Astrocyte of the spinal cord (primary cell): ENCODE measurements around the gene DNM3.

ENCODE experiments used
- DNase-seq: peaks from one replicate; pipeline ENCODE4 v3.0.0; 2011; ENCODE audit warnings: low read depth, low spot score
- H3K4me3 ChIP-seq: 2 replicates; pipeline ENCODE4 v1.5.1; 2011; ENCODE audit warnings: low read depth, mild to moderate bottlenecking, low read length, moderate library complexity
- CTCF ChIP-seq: IDR thresholded peaks from 2 replicates; pipeline ENCODE4 v1.5.1; 2012; ENCODE audit warnings: low read depth, mild to moderate bottlenecking, low read length, inconsistent platforms
- in situ Hi-C: cut with HindIII; loops from 2 replicates; pipeline ENCODE4 v1.10.0; 2017; ENCODE audit warnings: low sequenced_read_pairs

DNM3 gene

GRCh38 chr1:172184506-172185191, 343.4 kb downstream of the DNM3 start:
- in situ Hi-C loops, result no loop called here
- TF ChIP-seq CTCF, result no peak
- no peak overlapping the region for H3K4me3 ChIP-seq
- DNase-seq, result no peak

- H3K4me3 ChIP-seq, result no peak overlapping the region
- in situ Hi-C loops, result no loop called here
- TF ChIP-seq CTCF, result no peak
- DNase-seq, result peak; percentile 41
These were observed 343.9 kb downstream of the DNM3 start for GRCh38 chr1:172185211-172185610.

DNA sequence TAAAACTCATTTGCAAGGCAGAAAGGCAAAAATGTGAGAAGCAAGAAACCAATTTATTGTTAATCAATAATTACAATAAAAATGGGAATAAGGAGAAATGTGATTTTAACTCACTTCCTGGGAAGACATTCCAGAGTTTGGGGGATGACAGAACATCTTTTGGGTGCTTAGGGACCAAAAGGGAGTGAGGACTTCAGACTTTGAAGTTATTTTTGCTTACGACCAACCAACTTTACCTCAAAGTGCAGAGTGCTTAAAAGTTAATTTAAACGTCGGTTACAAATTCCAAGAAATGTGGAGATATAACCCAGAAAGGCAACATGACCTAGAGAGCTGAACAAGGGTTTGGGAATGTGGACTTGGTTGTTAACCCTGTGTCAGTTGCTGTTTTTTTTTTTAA, 344.7 kb downstream of the DNM3 start:
- in situ Hi-C loops, result no loop called here
- no peak for DNase-seq
- no peak for TF ChIP-seq CTCF
- no peak overlapping the region for H3K4me3 ChIP-seq

GRCh38 chr1:172201572-172201971, 360.3 kb downstream of the DNM3 start:
- in situ Hi-C loops, result no loop called here
- H3K4me3 ChIP-seq, result no peak overlapping the region
- no peak for TF ChIP-seq CTCF
- no peak for DNase-seq

DNA sequence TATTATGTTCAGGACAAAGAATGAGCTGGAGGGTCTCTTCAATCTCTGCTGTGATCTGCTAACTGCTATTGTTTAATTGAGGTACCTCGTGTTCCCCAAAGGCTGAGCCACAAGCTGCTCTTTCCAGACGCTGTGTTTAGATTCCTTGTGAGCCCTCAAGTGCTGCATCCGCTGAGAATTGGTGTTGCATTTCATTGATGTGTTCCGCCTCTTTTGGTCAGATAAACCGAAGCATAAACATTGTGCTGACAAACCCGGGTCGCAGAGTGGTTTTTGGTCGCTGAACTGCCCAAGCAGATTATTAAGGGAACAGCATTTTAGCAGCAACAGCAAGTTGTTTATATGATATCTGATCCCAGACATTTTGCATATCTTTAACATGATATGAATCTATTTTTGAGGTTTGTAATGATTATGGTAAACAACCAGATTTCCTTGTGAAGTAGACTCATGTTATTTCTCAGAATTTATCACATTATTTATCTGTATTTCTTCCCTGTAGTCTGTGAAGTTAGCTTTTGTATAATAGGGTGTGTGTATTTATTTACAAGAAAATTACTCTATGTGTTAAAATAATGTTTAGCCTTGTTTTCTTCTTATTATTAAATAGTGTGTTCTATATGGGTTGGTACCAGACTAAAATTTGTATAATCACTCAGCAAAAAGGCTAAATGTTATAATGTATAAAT, 362.0 kb downstream of the DNM3 start:
- no peak for TF ChIP-seq CTCF
- peak; percentile 29 for DNase-seq
- no peak overlapping the region for H3K4me3 ChIP-seq
- in situ Hi-C loops, result no loop called here

DNA sequence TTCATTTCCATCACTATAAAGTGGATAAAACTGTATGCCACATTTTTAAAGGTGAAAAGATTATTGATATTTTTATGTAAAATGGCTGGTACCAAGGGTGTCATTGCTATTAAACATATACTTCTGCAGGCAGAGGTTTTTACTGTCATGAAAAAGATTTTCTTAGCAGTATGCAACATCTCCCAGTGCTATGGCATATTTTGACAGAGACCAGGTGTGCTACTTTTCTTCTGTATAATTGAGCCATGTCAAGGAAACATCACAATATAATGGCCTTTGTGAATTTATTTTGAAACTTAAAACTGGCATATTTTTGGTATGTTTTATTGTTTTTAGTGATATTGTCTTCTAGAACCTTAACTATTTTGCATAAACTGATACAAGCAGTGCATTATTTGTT, 362.6 kb downstream of the DNM3 start:
- no peak for TF ChIP-seq CTCF
- H3K4me3 ChIP-seq, result no peak overlapping the region
- in situ Hi-C loops, result no loop called here
- DNase-seq, result no peak
